Stimulated activated memory B cell treated with anti-CD40 and anti-IgM and Interleukin-4, amounts not matched to agents 10 μg/mL and 1 μg/mL and 100 μg/mL, for 72 hours (primary cell): Measurements from ENCODE around the gene PHYHIPL.
"Not testable (repeated sequence)": the region's sequence is repeated elsewhere in the genome, so short reads cannot be mapped to it uniquely, and the experiment has no call there.

Source experiments
- ATAC-seq: fragments of 150-1000 bp; cut with Tn5 transposase; 2 replicates; pipeline ENCODE4 v1.10.0; 2021
- H3K27ac Mint-ChIP-seq: one replicate; pipeline ENCODE4 v1.8.0; 2022; ENCODE audit warnings: mild to moderate bottlenecking, mixed read lengths
- H3K27me3 Mint-ChIP-seq: one replicate; pipeline ENCODE4 v1.8.0; 2022; ENCODE audit warnings: mixed read lengths
- H3K36me3 Mint-ChIP-seq: one replicate; pipeline ENCODE4 v1.8.0; 2022; ENCODE audit warnings: mixed read lengths
- H3K4me1 Mint-ChIP-seq: one replicate; pipeline ENCODE4 v1.8.0; 2022; ENCODE audit warnings: mixed read lengths
- H3K4me3 Mint-ChIP-seq: one replicate; pipeline ENCODE4 v1.8.0; 2022; ENCODE audit warnings: mild to moderate bottlenecking, moderate library complexity, mixed read lengths
- H3K9me3 Mint-ChIP-seq: one replicate; pipeline ENCODE4 v1.8.0; 2022; ENCODE audit warnings: mixed read lengths

PHYHIPL gene

GRCh38 chr10:59229441-59229840 lies 53.0 kb downstream of the PHYHIPL start:
- ATAC-seq, result no peak
- no peaks in the 10 kb centered on the region for H3K27me3 Mint-ChIP-seq

GRCh38 chr10:59234194-59234593 lies 57.8 kb downstream of the PHYHIPL start:
- Mint-ChIP-seq H3K27ac (no peak overlapping the region), H3K9me3 (no peaks in the 10 kb centered on the region), H3K4me1 (no peaks in the 10 kb centered on the region), H3K4me3 (no peak overlapping the region), H3K27me3 (no peaks in the 10 kb centered on the region), H3K36me3 (no peaks in the 10 kb centered on the region)
- no peak for ATAC-seq

More at GRCh38 chr10:59229441-59229840, 53.0 kb downstream of the PHYHIPL start:
- Mint-ChIP-seq H3K27ac (no peak overlapping the region), H3K9me3 (no peaks in the 10 kb centered on the region), H3K4me3 (no peak overlapping the region), H3K36me3 (no peaks in the 10 kb centered on the region), H3K4me1 (no peaks in the 10 kb centered on the region)

- ATAC-seq, result no peak
- Mint-ChIP-seq H3K27ac (no peak overlapping the region), H3K36me3 (no peaks in the 10 kb centered on the region), H3K9me3 (no peaks in the 10 kb centered on the region), H3K4me3 (no peak overlapping the region), H3K27me3 (no peaks in the 10 kb centered on the region), H3K4me1 (no peaks in the 10 kb centered on the region)
Observed at GRCh38 chr10:59234816-59235429, 58.5 kb downstream of the PHYHIPL start.

GRCh38 chr10:59236064-59236697 lies 59.7 kb downstream of the PHYHIPL start:
- ATAC-seq, result no peak
- no peaks in the 10 kb centered on the region for H3K4me1 Mint-ChIP-seq
- no peak overlapping the region for H3K4me3 Mint-ChIP-seq
- no peak overlapping the region for H3K27ac Mint-ChIP-seq
- H3K9me3 Mint-ChIP-seq, result no peaks in the 10 kb centered on the region
- no peaks in the 10 kb centered on the region for H3K36me3 Mint-ChIP-seq
- H3K27me3 Mint-ChIP-seq, result no peaks in the 10 kb centered on the region

GRCh38 chr10:59237775-59238174 lies 61.3 kb downstream of the PHYHIPL start:
- Mint-ChIP-seq H3K36me3 (no peaks in the 10 kb centered on the region), H3K9me3 (no peaks in the 10 kb centered on the region), H3K27ac (no peak overlapping the region), H3K4me1 (no peaks in the 10 kb centered on the region), H3K27me3 (no peaks in the 10 kb centered on the region), H3K4me3 (no peak overlapping the region)
- no peak for ATAC-seq

GRCh38 chr10:59239108-59239507 lies 62.7 kb downstream of the PHYHIPL start:
- not testable (repeated sequence) for H3K9me3 Mint-ChIP-seq, H3K4me3 Mint-ChIP-seq, ATAC-seq, H3K4me1 Mint-ChIP-seq, H3K36me3 Mint-ChIP-seq, H3K27ac Mint-ChIP-seq, H3K27me3 Mint-ChIP-seq

- Mint-ChIP-seq H3K27me3 (no peaks in the 10 kb centered on the region), H3K9me3 (no peaks in the 10 kb centered on the region), H3K4me3 (no peak overlapping the region), H3K4me1 (no peaks in the 10 kb centered on the region), H3K27ac (no peak overlapping the region), H3K36me3 (no peaks in the 10 kb centered on the region)
- ATAC-seq, result no peak
Observed at GRCh38 chr10:59240582-59241183, 64.2 kb downstream of the PHYHIPL start.

- Mint-ChIP-seq H3K9me3 (no peaks in the 10 kb centered on the region), H3K4me1 (no peaks in the 10 kb centered on the region), H3K4me3 (no peak overlapping the region), H3K27me3 (no peaks in the 10 kb centered on the region), H3K27ac (no peak overlapping the region), H3K36me3 (no peaks in the 10 kb centered on the region)
- no peak for ATAC-seq
Observed at GRCh38 chr10:59242057-59242456, 65.6 kb downstream of the PHYHIPL start.

GRCh38 chr10:59242991-59243390 lies 66.5 kb downstream of the PHYHIPL start:
- Mint-ChIP-seq H3K27ac (no peak overlapping the region), H3K9me3 (no peaks in the 10 kb centered on the region), H3K4me3 (no peak overlapping the region), H3K36me3 (no peaks in the 10 kb centered on the region), H3K27me3 (no peaks in the 10 kb centered on the region), H3K4me1 (no peaks in the 10 kb centered on the region)
- no peak for ATAC-seq

GRCh38 chr10:59243611-59244195 lies 67.3 kb downstream of the PHYHIPL start:
- no peak overlapping the region for H3K27ac Mint-ChIP-seq
- no peaks in the 10 kb centered on the region for H3K4me1 Mint-ChIP-seq
- ATAC-seq, result no peak
- H3K9me3 Mint-ChIP-seq, result no peaks in the 10 kb centered on the region
- no peak overlapping the region for H3K4me3 Mint-ChIP-seq
- H3K36me3 Mint-ChIP-seq, result no peaks in the 10 kb centered on the region
- H3K27me3 Mint-ChIP-seq, result no peaks in the 10 kb centered on the region

- Mint-ChIP-seq H3K27ac (no peak overlapping the region), H3K4me3 (no peak overlapping the region), H3K27me3 (no peaks in the 10 kb centered on the region), H3K36me3 (no peaks in the 10 kb centered on the region), H3K9me3 (no peaks in the 10 kb centered on the region), H3K4me1 (no peaks in the 10 kb centered on the region)
- ATAC-seq, result no peak
Observed at GRCh38 chr10:59244871-59245270, 68.4 kb downstream of the PHYHIPL start.

- no peak overlapping the region for H3K27ac Mint-ChIP-seq
- H3K36me3 Mint-ChIP-seq, result no peaks in the 10 kb centered on the region
- no peaks in the 10 kb centered on the region for H3K27me3 Mint-ChIP-seq
- no peak for ATAC-seq
- H3K4me3 Mint-ChIP-seq, result no peak overlapping the region
- H3K4me1 Mint-ChIP-seq, result no peaks in the 10 kb centered on the region
- H3K9me3 Mint-ChIP-seq, result no peaks in the 10 kb centered on the region
Observed at GRCh38 chr10:59245686-59246085, 69.2 kb downstream of the PHYHIPL start.

- no peaks in the 10 kb centered on the region for H3K27me3 Mint-ChIP-seq
- no peak overlapping the region for H3K27ac Mint-ChIP-seq
- no peaks in the 10 kb centered on the region for H3K36me3 Mint-ChIP-seq
- no peak for ATAC-seq
- H3K4me3 Mint-ChIP-seq, result no peak overlapping the region
- H3K4me1 Mint-ChIP-seq, result no peaks in the 10 kb centered on the region
- no peaks in the 10 kb centered on the region for H3K9me3 Mint-ChIP-seq
Observed at GRCh38 chr10:59252491-59252890, 76.0 kb downstream of the PHYHIPL start.

GRCh38 chr10:59255463-59255862 lies 79.0 kb downstream of the PHYHIPL start:
- peaks cover 4% of the 10 kb centered on the region for H3K9me3 Mint-ChIP-seq
- no peak overlapping the region for H3K27ac Mint-ChIP-seq
- H3K4me3 Mint-ChIP-seq, result no peak overlapping the region
- H3K27me3 Mint-ChIP-seq, result no peaks in the 10 kb centered on the region
- H3K36me3 Mint-ChIP-seq, result no peaks in the 10 kb centered on the region
- no peak for ATAC-seq
- H3K4me1 Mint-ChIP-seq, result no peaks in the 10 kb centered on the region

GRCh38 chr10:59257224-59257623 lies 80.8 kb downstream of the PHYHIPL start:
- no peaks in the 10 kb centered on the region for H3K36me3 Mint-ChIP-seq
- no peaks in the 10 kb centered on the region for H3K27me3 Mint-ChIP-seq
- H3K27ac Mint-ChIP-seq, result no peak overlapping the region
- peaks cover 4% of the 10 kb centered on the region for H3K9me3 Mint-ChIP-seq
- no peak overlapping the region for H3K4me3 Mint-ChIP-seq
- no peak for ATAC-seq
- no peaks in the 10 kb centered on the region for H3K4me1 Mint-ChIP-seq

GRCh38 chr10:59258890-59259289 lies 82.4 kb downstream of the PHYHIPL start:
- ATAC-seq, result no peak
- no peaks in the 10 kb centered on the region for H3K36me3 Mint-ChIP-seq
- no peak overlapping the region for H3K4me3 Mint-ChIP-seq

More at GRCh38 chr10:59258890-59259289, 82.4 kb downstream of the PHYHIPL start:
- Mint-ChIP-seq H3K9me3 (peaks cover 4% of the 10 kb centered on the region), H3K4me1 (no peaks in the 10 kb centered on the region), H3K27me3 (no peaks in the 10 kb centered on the region), H3K27ac (no peak overlapping the region)
